ENCODE measurements around the gene MUC5B. TPM values are rescaled to one million over a fixed set of nuclear protein-coding genes. Genes with fewer than 3 reads are reported as not detected.

MUC5B gene
- total RNA-seq, 1 donor from 2014 or later = not detected

DNA sequence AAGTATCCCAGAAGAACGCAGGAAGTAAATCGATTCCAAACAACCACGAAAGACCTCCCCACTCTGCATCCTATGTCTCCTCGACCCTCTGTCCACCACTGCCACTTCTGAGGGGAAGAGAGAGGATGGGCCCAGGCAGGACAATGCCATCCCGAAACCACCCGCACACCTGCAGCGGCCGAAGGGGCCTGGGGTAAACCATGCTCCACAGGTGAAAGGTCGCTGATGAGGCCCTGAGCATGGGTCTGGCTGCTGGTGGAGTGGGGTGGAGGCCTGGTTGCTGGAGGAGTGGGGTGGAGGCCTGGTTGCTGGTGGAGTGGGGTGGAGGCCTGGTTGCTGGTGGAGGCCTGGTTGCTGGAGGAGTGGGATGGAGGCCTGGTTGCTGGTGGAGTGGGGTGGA, 73.4 kb downstream of the MUC5B start:
- peak; percentile 80 for DNase-seq (ENCODE audit: low spot score)

DNA sequence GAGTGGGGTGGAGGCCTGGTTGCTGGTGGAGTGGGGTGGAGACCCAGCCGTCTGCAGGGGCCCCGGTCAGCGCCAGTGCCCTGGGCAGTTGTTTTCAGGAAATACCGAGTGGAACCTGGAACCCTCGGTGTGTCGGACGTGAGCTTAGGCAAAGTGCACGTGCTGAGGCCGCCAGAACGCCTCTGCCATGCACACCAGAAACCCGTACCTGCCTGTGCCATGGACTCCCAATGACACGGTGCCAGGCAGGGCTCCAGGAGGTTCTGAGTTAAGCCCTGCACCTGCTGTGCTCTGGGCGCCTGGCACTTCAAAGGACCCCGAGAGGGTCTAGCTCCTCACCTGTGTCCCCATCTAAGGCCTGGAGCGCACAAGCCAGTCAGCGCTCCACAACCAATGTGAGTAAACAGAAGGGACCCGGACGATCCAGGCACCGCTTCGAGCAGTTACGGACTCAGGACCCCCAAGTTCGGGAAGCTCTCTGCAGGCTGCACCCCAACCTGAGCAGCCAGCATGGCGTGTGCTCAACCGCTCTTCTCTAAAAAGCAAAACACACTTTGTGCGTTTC, 74.2 kb downstream of the MUC5B start:
- DNase-seq (ENCODE audit: low spot score) = peak; percentile 88

DNA sequence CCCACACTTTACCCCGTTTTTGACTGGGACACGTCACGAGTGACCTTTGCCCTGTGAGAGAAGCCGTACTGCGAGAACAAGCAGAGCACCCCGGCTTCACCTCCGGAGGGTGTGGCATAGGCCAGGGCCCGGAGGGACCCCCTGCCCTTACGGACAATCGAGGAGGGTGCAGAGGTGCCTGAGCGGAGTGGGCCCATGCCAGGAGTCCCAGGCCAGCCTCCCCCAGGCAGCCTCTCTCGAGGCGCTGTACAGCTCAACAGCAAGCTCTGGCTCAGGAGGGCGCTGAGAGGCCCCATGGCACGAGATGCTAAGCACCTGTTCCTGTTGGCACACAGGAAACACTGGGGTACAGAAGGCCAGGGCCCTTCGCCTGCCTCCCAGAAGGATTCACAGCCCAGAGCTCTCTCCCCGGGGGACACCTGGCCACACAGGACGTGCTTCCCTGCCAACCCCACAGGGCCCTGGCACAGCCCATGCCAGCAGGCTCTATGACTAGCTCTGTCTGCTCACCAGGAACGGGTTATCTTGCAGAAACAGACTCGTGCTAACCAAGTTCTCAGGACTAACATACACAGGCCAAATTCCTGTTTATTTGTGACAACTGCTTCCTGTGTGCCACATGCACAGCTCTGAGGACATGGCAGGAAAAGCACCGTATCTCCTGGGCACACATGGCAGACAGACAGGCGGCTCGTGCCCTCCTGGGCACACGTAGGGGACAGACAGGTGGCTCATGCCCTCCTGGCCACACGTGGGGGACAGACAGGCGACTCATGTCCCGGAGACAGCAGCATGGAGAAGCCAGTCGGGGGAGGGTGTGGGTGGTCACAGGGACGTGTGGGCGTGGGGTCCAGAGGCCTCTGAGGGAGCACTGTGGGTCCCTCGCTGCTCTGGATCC, 75.0 kb downstream of the MUC5B start:
- peak; percentile 82 for DNase-seq (ENCODE audit: low spot score)

DNA sequence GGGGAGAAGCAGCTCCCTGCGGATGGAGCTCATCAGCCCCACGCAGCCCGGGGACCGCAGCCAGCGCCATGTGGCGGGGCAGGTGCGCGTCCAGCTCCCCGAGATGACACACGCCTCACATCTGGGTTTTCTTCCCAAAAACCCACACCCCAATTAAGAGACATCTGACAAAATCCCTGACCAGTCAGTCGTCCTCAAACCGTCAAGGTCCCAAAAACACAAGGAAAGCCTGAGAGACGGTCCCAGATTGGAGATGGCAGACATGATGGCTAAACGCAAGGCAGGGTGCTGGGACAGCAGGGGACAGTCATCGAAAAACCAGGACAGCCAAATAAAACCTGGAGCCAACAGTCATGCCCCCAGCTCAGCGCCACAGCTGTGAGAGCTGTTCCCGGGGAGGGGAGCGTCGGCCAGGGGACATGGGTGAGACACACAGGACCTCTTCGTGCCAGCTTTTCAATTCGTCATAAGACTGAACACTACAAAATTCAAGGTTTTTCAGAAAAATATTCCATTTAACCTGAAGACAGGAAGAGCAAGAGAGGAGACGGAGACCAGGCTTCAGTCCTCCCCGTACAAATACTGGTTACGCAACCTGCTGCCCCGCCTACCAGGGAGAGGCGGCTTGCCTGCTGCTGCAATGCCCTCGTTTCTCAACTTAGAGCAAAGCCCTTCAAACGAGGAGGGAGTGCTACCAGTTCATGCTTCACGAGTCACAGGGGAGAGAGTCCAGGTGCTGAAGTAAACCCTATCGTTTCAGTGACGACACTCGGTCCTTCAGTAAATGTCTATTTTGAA, 76.0 kb downstream of the MUC5B start:
- DNase-seq (ENCODE audit: low spot score) = peak; percentile 89

DNA sequence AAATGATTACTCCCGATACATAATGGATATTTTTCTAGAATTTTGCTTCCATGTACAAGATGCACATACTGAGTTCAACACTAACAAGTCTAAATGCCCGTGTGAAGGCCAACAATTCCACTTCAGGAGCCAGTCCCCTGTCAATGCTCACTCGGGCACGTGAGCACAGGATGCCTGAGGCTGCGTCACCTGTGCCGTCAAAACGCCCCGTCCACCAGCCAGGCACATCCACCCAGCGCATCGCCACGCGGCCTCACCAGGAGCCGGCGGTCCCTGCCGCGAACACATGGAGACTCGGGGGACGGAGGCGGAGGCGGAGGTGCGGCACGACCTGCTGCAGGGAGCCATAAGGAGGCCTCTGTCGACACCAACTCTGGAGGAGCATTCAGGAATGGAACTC, 76.8 kb downstream of the MUC5B start:
- DNase-seq (ENCODE audit: low spot score) = peak; percentile 85

DNA sequence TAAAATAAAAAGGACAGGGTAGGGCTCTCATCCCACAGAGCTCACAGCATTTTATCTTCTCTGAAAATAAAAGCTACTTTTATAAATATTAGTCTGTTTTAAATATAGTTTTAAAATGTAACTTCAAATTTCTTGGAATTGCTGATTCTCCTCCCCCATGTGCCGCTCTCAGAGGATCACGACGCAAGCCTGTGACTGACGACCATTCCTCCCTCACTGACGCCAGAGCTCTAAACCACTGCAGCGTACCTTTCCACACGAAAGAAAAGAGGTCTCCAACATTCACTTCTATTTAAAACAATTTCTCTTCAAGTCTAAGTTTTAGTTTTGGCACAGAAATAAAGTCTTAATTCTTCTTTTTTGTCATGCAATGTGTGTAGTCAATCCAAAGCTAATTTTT, 77.3 kb downstream of the MUC5B start:
- no peak for DNase-seq (ENCODE audit: low spot score)

DNA sequence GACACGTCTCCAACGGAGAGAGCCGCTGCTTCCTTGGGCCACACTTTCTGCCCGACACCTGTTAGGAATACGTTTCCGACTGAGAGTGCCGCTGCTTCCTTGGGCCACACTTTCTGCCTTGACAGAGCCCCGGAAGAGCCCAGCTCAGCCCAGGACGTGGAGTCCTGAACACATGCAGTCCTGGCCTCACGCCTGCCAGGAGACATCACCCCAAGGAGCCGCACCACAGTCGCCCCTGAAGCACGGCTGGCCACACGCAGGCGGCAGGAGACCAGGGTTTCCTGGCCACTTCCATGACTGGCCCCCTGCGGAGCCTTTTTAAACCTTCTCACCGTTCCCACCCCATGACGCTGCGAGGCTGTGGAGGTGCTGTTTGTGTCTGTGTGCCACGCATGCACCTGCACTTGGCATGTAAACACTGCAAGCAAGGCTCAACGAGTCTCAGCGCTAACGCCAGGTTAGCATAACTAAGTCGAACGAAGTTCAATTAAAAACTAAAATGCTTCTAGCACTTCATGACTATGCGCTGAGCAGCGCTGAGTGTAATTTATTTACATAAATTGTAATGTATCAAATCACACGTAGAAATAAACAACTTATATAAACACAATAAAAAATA, 77.8 kb downstream of the MUC5B start:
- peak; percentile 88 for DNase-seq (ENCODE audit: low spot score)

DNA sequence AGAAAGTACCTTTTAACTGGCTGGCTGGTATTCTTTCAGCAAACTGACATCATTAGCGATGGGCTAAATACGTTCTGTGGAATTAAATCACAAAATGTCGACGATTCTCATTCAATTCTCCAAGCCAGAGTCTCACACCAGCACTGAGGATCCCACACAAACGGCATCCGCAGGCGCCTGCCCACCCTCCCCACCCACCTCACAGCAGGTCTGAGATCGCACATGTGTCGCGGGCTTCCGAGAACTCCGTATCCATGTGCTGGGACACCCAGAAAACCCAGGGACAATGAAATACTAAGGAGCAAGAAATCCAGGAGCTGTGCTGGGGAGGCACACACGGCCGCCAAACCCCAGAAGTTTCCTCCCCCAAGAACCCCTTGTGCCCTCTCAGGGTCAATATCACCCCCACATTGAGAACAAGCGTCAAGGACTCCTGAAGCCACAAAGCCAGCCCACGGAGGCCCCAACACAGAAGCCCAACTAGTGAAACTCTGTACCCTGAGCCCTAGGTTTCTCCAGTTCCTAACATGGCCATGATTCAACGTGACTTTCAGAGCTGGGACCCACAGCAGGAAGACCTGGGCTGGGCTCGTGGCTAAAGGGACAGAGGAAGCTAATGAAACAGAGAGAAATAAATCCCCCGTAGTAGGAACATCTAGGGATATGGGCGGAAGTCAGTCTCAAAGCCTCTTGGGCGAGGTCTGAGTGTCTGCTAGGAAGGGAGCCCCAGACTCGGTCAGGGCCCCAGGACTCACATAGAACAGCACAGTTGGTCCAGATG, 78.5 kb downstream of the MUC5B start:
- peak; percentile 60 for DNase-seq (ENCODE audit: low spot score)

DNA sequence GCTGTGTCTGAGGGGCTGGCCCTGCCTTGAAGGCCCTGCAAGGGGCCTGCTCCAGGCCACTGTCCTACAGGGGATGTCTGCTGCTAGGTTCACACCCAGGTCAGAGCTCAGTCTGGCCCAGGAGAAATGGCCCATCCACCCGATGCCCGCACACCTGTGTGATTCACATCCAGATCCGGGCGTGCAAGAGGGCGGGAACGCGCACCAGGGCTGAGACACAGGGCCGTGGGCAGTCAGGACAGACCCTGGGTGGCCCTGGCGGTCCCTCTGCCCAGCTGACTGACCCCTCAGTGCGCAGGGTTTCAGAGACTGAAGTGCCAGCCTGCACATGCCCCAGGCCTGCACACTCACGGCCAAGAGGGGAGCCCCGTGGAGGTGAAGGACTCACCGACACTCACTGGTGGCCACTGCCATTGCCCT, 79.2 kb downstream of the MUC5B start:
- peak; percentile 87 for DNase-seq (ENCODE audit: low spot score)

DNA sequence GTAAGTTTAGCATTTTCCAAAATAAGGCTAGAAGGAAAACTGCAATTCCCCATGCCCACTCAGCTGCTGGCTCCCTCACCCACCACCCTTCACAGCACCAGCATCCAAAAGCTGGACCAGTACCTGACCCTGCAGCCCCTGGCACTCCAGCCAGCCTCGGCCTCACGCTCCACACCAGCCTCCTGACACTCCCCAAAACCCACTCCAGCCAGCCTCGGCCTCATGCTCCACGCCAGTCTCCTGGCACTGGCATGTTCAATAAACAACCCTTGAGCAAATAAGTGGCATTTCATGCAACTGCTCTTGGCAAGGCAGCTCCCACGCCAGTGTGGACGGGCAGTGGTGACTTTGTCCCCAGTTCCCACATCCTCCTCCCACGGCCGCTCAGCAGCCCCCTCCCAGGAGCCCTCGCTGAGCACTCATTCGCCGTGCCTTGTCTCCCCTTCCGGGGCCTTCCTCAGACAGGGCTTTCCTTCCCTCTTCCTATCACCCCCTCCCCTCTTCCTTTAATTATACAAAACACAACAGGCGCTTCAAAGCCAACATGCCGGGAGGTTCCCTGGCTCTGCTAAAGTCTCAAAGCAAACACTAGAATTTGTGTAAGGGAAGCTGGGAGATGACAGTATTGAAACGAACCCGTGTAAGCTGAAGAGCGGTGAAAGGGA, 79.7 kb downstream of the MUC5B start:
- DNase-seq (ENCODE audit: low spot score) = peak; percentile 69

DNA sequence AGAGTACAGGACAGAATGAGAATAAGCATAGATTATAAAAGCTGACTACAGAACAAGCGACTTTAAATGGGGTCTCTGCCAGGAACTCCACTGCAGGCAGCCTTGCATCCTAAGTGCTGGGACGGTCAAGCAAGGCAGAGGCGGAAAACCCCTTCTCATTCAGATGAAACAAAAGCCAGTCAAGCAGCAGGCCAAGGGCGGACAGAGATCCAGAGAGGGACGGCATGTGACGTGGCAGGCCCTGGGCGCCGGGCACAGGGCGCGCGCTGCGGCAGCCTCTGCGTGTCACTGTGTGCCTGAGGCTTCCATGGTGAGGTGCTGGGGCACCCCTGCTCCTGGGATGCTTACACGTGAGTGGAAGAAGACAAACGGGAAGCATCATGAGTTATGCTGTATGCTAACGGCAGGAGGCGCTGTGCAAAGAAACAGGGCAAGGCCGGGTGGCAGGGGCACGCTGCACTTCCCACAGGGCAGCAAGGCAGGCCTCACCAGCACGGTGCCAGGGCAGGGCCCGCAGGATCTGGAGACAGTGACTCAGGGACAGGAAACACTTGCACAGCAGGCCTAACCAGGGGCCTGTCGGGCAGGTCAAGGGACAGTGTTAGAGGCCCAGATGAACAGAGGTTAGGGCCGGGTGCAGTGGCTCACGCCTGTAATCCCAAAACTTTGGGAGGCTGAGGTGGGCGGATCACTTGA, 80.4 kb downstream of the MUC5B start:
- peak; percentile 69 for DNase-seq (ENCODE audit: low spot score)

DNA sequence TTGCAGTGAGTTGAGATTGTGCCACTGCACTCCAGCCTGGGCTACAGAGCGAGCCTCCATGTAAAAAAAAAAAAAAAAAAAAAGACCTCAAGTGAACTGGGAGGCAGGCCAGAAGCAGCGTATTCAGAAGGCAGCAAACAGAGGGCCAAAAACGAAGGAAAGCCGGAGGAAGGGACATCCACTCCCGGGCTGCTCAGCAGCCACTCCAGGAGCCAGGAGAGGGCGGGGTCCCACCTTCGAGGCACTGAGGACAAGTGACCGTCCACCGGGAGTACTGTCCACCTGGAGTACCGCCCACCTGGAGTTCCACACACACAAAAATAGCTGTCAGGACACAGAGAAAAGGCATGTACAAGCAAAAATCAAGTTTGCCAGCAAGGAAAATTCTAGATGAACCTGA, 81.1 kb downstream of the MUC5B start:
- DNase-seq (ENCODE audit: low spot score) = no peak

DNA sequence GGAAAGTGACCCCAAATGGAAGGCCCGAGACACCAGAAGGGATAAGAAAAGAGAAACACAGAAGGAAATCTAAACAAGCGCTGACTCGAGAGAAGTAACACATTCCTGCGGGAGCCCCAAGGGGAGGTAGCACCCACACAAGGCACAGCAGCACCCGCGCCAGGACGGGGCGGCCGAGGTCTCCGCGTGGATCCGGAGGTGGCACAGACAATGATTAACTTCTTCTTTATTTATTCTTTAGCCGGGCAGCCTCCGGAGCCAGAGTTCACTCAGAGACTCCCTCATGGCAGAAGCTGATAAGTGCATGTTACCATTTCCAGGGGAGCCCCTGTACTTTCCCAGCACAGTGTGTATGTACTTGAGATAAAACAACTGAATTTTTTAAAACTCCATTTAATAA, 81.5 kb downstream of the MUC5B start:
- DNase-seq (ENCODE audit: low spot score) = peak; percentile 88

DNA sequence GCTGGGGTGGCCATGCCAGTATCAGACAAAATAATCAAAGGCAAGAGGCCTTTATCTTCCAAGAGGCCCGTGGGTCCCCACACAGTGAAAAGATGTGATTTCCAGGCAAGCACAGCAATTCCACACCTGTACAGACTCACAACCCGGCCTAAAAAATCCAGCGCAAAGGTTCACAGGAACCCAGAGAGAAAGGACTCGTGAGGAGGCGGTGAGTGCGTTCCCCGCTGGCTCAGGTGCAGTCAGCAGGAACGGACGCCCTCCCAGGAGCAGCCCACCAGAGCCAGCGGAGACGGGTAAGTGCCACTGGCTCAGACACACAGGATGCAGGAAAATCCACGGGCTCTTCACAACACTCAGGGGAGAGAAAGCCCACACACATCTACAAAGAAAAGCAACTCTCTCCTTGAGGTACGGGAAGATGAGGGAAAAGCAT, 82.2 kb downstream of the MUC5B start:
- peak; percentile 72 for DNase-seq (ENCODE audit: low spot score)

DNA sequence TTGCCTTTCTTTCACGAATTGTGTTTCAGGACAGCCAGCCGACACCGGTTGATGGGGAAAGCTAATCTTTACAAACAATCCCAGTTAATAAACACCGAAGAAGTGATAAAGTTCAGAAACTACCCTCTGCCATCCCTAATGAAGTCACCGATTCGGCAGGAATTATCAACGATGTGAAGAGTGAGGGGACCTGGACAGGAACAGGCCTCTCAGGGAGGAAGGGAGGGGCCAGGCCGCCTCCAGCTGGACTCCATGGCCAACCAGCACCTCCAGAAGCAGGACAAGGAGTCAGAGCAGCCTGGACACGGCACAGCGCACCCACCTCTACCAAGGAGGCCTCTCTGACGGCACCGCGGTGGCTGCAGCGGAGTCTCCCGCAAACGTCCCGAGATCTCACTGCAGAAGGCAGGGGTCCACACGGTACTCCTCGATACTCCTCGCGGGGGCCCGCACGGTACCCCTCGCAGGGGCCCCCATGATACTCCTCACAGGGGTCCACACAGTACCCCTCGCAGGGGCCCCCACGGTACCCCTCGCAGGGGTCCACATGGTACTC, 82.7 kb downstream of the MUC5B start:
- DNase-seq (ENCODE audit: low spot score) = peak; percentile 82

DNA sequence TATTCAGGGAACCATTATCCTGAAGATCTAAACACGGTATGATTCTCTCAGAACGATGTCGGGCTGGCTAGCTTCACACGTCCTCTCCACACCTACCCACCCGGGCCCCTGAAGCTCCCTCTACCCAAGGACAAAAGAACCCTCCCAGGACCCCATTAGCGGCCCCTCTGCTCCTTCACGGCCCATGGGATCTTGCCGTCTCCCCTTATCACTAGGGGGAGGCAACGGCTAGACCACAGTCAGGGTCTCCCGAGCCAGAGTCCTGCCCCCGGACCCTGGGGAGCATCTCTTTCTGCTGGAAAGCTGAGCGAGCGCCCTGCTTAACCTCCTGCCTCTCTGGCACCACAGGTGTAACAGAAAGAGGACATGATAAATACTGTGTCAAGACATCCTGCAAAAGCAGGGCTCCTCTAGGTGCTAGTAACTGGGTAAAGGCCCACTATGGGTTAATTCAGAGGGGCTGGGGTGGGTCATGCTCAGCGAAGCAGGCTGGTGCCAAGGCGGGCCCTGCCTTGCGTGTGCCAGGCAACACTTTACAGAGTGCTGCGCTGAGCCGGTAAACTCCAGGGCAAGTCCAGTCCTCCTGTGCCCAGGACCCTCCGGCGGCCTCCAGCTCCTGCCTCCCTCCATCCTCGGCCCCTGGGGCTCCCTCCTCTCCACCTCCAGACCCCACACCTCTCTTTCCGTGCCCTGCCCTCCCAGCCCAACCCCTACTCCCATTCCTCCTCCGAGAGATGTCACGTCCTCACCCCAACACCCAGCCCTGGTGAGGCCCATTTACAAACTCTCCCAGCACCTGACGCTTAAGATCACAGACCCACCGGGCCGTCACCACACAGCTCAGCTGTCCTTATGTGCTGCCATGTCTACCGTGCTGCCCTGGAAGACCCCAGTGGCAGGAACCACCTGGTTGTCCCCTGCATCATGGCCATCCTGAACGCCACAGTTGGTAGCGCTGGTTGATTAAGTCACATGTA, 83.6 kb downstream of the MUC5B start:
- peak; percentile 64 for DNase-seq (ENCODE audit: low spot score)

DNA sequence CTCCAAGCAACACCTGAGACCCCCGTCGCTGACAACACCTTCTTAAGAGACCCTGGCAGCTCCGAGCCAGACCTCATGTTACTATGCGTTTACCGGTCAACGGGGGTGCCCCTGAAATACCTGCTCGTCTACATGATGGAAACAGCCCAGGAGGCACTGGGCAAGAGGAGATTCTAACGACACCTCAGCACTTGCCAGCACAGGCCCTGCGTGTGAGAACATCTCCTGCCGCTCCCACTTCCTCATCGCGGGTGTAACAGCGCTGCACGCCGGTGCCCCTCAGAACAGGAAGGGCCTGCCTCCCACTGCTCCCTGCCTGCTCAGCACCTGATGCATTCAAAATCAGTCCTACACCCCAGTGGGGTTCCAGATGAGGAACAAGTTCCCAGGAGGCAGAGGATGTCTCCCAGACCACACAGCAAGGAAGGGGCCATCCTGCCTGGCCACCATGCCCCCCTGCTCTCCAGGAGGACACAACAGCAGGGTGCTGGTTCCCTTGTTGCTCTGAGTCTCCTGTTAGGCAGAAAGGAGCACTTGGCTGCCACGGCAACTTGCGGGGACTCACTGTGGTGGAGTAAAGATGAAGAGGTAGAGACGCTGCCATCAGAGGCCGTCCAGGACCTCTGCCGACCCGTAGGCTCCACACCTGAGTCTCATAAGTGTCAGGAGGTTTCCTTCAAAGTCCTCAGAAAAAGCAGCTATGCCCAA, 84.5 kb downstream of the MUC5B start:
- no peak for DNase-seq (ENCODE audit: low spot score)
